Sigmoid colon (tissue), 7 donors: Measurements from ENCODE around the gene EIF4EBP2. TPM values are rescaled to one million over a fixed set of nuclear protein-coding genes. Genes with fewer than 3 reads are reported as not detected.

Experiments
- DNase-seq: peaks from one replicate; pipeline ENCODE4 v3.0.0-alpha.2; 2019
- H3K27ac ChIP-seq, 4 donors: fragments of 200-600 bp; sonication (generic); one replicate each; pipeline ENCODE4 v1.5.1; 2016 to 2019; ENCODE audit warnings: mild to moderate bottlenecking in 1 of 4
- H3K27me3 ChIP-seq, 3 donors: fragments of 200-600 bp; sonication (generic); one replicate each; pipeline ENCODE4 v1.5.1; 2019; ENCODE audit warnings: mild to moderate bottlenecking in 1 of 3
- H3K36me3 ChIP-seq, 4 donors: fragments of 200-600 bp; sonication (generic); one replicate each; pipeline ENCODE4 v1.5.1; 2016 to 2019
- H3K4me1 ChIP-seq, 4 donors: fragments of 200-600 bp; sonication (generic); one replicate each; pipeline ENCODE4 v1.5.1; 2017 to 2019
- H3K4me3 ChIP-seq, 4 donors: fragments of 200-600 bp; sonication (generic); one replicate each; pipeline ENCODE4 v1.5.1; 2017 to 2019; ENCODE audit warnings: mild to moderate bottlenecking in 2 of 4, moderate library complexity in 1 of 4
- H3K9me3 ChIP-seq, 4 donors: fragments of 200-600 bp in 3 of 4; sonication (generic) in 3 of 4; one replicate each; pipeline versions ENCODE4 v1.5.1 to v1.6.1; 2013 to 2019
- CTCF ChIP-seq, 4 experiments: fragments of 450-650 bp in 3 of 4; fragments of 200-600 bp in 1 of 4; IDR thresholded peaks; one replicate each; pipeline ENCODE4 v1.5.1; 2016 to 2019; ENCODE audit warnings: antibody characterized with exemption in 4 of 4, mild to moderate bottlenecking in 3 of 4, moderate library complexity in 2 of 4
- EP300 ChIP-seq, 4 donors: sonication (generic); formaldehyde crosslinking; IDR thresholded peaks; one replicate each; pipeline ENCODE4 v1.6.1; 2017; ENCODE audit warnings: antibody characterized with exemption in 4 of 4
- POLR2A ChIP-seq, 2 donors: fragments of 450-650 bp; IDR thresholded peaks; one replicate each; pipeline ENCODE4 v1.6.1; 2016; ENCODE audit warnings: antibody characterized with exemption in 2 of 2, mild to moderate bottlenecking in 2 of 2, moderate library complexity in 2 of 2
- POLR2AphosphoS5 ChIP-seq, 4 donors: sonication (generic); formaldehyde crosslinking; IDR thresholded peaks; one replicate each; pipeline ENCODE4 v1.6.1; 2017; ENCODE audit warnings: antibody characterized with exemption in 4 of 4
- WGBS, 2 donors: extraction: QIAGEN DNeasy Blood & Tissue Kit; methylation state at CpG; one replicate each; pipeline ENCODE4 v1.1.7; 2013; 5-methylcytosine and 5-hydroxymethylcytosine counted together
- intact Hi-C: fragments of 100-400 bp; cut with DNase I; formaldehyde crosslinking; loops from one replicate; pipeline ENCODE4 v1.15.1; 2023
- polyA plus RNA-seq, 3 donors: library from polyadenylated mRNA; stranded (reverse); fragments of 200-250 nt; gene quantifications; one replicate each; pipeline ENCODE4 v1.2.3, GENCODE V29; 2013
- total RNA-seq, 4 donors: library from RNA; depleted of rRNA; stranded (reverse); fragments of >200 nt; gene quantifications; one replicate each; pipeline ENCODE4 v1.1.0, GENCODE V29; 2016
- donor health status: healthy with polysubstance abuse.
- donor health status: Bipolar disorder and iron deficiency.
- donor health status: healthy.

Gene EIF4EBP2
- total and polyA plus RNA-seq, 7 donors: 34.7 to 102 (median 73.1) TPM

DNA sequence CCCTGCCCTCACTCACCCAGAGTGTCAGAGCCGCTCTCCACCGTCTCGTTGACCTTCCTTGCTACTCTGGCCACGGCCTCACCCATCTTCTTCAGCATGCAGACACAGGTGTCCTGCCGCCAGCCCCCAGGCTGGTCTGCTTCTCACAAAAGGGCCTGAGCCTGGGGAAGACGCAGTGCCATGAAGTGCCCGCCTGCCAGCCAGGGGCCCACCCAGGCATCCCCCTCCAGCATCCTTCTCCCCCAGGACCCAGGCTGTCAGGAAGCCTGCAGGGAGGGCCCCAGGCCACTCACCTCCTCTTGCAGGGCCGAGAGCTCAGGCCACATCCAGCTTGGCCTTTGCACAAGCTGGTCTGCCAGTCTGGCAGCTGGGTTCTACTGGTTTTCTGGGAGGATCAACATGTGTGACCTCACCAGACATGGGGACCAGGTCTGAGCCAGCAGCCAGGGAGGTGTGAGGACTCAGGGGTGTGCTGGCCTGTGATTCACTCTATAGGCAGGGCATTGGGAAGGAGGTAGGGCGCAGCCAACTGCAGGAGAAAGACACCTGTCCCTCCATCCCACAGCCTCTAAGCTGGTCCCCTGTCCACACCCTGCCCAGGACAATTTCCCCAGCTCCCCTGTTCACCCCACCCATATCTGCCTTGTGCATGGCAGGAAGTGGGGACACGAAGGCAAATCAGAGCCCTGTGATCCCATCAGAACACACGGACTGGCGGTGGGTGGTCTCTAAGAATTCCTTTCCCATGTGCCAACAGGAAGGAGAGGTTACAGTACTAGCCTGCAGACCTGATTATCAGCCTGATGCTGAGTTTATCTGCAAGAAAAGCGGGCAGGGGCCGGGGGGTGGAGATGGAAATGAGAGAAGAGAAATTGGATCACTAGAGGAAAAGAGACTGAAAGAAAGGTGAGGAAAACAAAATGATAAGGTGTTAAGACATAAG is 27.2 kb upstream of the EIF4EBP2 start:
- H3K36me3 ChIP-seq: peaks cover 0 to 21% (median 0%) of the 10 kb centered on the region in 4 donors
- 92 to 94% methylated on average over 14 of the region's 14 CpGs for WGBS, 2 donors
- H3K27ac ChIP-seq: peak overlapping the region in 2 of 4 donors; percentile 70 to 88

DNA sequence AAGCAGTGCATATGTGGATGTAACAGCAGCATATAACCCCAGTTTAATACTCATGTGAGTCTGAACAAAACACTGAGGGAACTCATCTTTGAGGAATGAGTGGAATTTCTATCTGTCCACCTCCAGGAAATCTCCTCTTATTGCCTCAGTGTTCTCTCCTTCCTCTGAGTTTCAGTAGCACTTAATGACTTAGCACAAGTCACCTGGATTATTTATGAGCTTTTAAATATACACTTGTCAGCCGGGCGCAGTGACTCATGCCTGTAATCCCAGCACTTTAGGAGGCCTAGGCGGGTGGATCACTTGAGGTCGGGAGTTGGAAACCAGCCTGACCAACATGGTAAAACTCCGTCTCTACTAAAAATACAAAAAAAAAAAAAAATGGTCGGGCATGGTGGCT is 25.8 kb upstream of the EIF4EBP2 start:
- peak; percentile 81 for DNase-seq
- Histone ChIP-seq H3K9me3 (no peaks in the 10 kb centered on the region), H3K4me3 (no peak overlapping the region), H3K27ac (peak overlapping the region; percentile 41 to 90 (median 79)), H3K27me3 (no peaks in the 10 kb centered on the region), H3K36me3 (peaks cover 0 to 21% (median 0%) of the 10 kb centered on the region in 4 donors), H3K4me1 (peaks cover 0 to 43% (median 33%) of the 10 kb centered on the region in 4 donors)
- TF ChIP-seq CTCF (IDR thresholded peaks at IDR 0.05) (no peak), POLR2AphosphoS5 (IDR thresholded peaks at IDR 0.05) (peak in 3 of 4 donors; percentile 49 to 76 (median 61)), EP300 (IDR thresholded peaks at IDR 0.05) (peak in 1 of 4 donors; percentile 53), POLR2A (IDR thresholded peaks at IDR 0.05) (no peak)
- WGBS, 2 donors: 53 to 55% methylated on average over 6 of the region's 6 CpGs
- intact Hi-C loops: no loop called here

More for the DNA sequence above, 27.2 kb upstream of the EIF4EBP2 start:
- H3K9me3 ChIP-seq: no peaks in the 10 kb centered on the region
- no peak for TF ChIP-seq POLR2AphosphoS5 (IDR thresholded peaks at IDR 0.05)
- intact Hi-C loops: no loop called here
- H3K27me3 ChIP-seq: no peaks in the 10 kb centered on the region
- DNase-seq: no peak
- H3K4me3 ChIP-seq: no peak overlapping the region
- peaks cover 0 to 37% (median 30%) of the 10 kb centered on the region in 4 donors for H3K4me1 ChIP-seq

GRCh38 chr10:70379581-70380176 is 24.3 kb upstream of the EIF4EBP2 start:
- H3K36me3 ChIP-seq: peaks cover 0 to 12% (median 0%) of the 10 kb centered on the region in 4 donors
- TF ChIP-seq CTCF (IDR thresholded peaks at IDR 0.05) (peak in 3 of 4 experiments; percentile 25 to 33 (median 32)), EP300 (IDR thresholded peaks at IDR 0.05) (no peak)
- H3K9me3 ChIP-seq: no peaks in the 10 kb centered on the region
- no peak for DNase-seq
- intact Hi-C loops: no loop called here
- no peak overlapping the region for H3K4me3 ChIP-seq
- no peaks in the 10 kb centered on the region for H3K27me3 ChIP-seq
- H3K27ac ChIP-seq: peak overlapping the region in 2 of 4 donors; percentile 88 to 90
- H3K4me1 ChIP-seq: peaks cover 0 to 43% (median 34%) of the 10 kb centered on the region in 4 donors
- WGBS, 2 donors: 93% methylated on average over 14 of the region's 14 CpGs

DNA sequence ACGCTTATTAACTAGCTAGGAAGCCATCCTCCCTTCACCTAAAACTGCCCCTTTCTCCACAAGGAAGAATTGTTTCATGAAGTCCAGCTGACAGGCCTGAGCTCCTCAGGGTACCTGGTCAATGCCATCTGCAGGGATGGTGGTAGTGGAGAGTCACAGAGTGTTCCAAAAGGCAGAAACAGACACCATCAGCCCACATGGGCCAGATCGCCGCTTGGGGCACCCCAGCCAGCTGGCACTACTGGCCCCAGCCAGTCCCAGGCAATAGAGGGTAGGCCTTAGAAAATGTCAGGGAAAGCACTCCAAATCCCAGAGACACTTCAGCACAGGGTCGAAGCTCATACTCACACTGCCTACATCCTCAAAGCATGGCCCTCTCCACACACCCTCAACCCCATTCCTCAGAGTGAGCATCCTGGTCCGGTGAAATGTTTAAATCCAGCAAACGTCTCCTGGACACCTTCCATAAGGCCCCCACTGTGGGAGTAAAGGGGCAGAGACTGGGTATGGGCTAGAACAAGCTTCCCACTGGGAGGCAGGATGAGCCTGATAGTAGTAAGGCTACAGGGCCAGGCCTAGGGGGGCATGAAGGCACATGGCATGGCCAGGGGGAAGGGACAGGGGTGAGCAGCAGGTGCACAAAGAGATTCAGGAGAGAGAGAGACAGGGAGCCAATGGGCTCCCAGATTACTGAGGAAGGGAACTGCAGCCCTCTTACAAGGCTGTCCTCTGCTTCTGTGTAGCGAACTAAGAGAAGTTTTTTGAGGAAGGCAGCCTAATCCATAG is 23.4 kb upstream of the EIF4EBP2 start:
- no peaks in the 10 kb centered on the region for H3K9me3 ChIP-seq
- peaks cover 0 to 6% (median 0%) of the 10 kb centered on the region in 4 donors for H3K36me3 ChIP-seq
- WGBS, 2 donors: 94 to 95% methylated on average over 7 of the region's 7 CpGs
- TF ChIP-seq POLR2AphosphoS5 (IDR thresholded peaks at IDR 0.05) (no peak), EP300 (IDR thresholded peaks at IDR 0.05) (no peak), CTCF (IDR thresholded peaks at IDR 0.05) (no peak), POLR2A (IDR thresholded peaks at IDR 0.05) (no peak)
- H3K27ac ChIP-seq: peak overlapping the region; percentile 84 to 90 (median 88)
- H3K4me3 ChIP-seq: no peak overlapping the region
- H3K27me3 ChIP-seq: no peaks in the 10 kb centered on the region
- intact Hi-C loops: no loop called here
- DNase-seq: no peak
- H3K4me1 ChIP-seq: peaks cover 0 to 43% (median 34%) of the 10 kb centered on the region in 4 donors
